AG09319 (cell line): ENCODE measurements around the gene CBFA2T2.

ENCODE experiments used
- DNase-seq: peaks from one replicate; pipeline ENCODE4 v3.0.0-alpha.2; 2010; ENCODE audit warnings: low read depth; ENCODE audit errors: extremely low read depth
- TF ChIP-seq, protein P1 (sequence below): IDR thresholded peaks from 2 replicates; pipeline ENCODE4 v1.5.1; 2011; ENCODE audit warnings: low read depth, mild to moderate bottlenecking, inconsistent platforms, low read length, moderate library complexity

The CBFA2T2 gene

DNA sequence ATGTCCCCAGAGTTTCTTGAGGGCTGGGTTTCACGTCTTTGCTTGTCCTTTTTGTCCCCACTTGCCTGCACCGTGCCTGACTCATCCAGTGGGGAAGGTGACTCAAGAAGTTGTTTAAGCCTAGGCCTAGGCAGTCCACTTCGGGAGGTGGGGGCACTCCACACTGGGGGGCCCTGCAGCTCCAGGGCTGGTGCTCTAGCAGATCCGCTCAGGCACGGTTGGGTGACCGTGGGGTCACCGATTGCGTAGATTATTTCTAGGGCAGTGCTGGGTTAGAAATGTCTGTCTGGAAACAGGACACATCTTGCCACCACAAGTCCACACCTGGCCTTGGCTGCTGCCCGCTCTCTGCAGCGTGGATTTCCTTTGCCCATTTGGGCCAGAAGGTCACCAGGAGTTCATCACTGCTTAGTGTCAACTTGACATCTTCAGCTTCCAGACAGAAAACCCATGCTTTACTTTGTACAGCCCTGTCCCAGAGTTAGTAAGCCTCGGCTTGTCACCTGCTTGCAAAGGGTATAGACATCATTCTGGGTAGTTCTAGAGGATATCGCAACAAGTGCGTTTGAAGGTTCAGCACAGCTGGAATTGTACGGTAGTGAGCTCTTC lies 158.6 kb downstream of the CBFA2T2 start:
- TF ChIP-seq, protein P1, sequence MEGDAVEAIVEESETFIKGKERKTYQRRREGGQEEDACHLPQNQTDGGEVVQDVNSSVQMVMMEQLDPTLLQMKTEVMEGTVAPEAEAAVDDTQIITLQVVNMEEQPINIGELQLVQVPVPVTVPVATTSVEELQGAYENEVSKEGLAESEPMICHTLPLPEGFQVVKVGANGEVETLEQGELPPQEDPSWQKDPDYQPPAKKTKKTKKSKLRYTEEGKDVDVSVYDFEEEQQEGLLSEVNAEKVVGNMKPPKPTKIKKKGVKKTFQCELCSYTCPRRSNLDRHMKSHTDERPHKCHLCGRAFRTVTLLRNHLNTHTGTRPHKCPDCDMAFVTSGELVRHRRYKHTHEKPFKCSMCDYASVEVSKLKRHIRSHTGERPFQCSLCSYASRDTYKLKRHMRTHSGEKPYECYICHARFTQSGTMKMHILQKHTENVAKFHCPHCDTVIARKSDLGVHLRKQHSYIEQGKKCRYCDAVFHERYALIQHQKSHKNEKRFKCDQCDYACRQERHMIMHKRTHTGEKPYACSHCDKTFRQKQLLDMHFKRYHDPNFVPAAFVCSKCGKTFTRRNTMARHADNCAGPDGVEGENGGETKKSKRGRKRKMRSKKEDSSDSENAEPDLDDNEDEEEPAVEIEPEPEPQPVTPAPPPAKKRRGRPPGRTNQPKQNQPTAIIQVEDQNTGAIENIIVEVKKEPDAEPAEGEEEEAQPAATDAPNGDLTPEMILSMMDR = no peak
- no peak for DNase-seq

DNA sequence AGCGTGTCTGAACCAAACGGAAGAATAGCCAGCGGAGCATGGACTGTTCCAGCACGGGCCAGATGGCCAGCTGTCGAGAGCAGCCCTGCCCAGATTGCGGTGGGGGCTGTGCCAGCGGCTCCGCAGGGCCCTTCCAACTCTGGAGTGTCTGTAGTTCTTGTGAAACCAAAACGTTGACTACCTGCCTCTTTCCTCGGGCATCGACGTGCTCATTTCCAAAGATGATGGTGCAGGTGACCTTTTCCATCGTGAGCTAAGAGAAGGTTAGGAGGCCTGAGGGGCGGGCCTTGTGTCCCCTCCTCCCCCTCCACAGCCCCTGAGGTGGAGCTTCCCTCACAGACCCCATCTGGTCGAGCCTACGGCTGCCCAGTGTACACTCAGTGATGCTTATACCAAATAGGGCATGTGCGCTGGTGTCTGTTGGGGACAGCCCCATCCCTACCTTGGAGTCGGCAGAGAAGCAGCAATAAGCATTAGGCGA lies 159.3 kb downstream of the CBFA2T2 start:
- no peak for DNase-seq
- TF ChIP-seq, protein P1 = no peak

DNA sequence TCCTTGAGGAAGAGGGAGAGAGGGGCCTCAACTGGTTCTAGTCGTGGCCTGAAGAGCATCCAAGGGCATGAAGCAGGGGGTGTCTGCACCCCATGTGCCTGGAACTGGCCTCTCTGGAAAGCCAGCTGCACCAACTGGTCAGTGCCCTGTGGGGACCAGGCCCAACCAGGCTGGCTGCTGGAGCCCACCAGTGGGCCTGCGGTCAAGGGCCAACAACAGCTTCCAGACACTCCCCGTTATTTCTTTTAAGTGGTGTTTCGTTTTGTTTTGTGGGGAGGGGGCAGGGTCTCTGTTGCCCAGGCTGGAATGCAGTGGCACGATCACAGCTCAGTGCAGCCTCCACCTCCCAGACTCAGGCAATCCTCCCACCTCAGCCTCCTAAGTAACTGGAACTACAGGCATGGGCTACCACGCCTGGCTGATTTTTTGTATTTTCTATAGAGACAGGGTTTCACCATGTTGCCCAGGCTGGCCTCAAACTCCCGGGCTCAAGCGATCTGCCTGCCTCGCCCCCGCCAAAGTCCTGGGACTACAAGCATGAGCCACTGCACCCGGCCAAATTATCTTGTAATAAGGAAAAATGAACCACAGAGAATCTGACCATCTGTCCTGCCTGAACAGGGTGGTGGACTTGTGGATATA lies 160.3 kb downstream of the CBFA2T2 start:
- DNase-seq = no peak
- TF ChIP-seq, protein P1 = no peak

DNA sequence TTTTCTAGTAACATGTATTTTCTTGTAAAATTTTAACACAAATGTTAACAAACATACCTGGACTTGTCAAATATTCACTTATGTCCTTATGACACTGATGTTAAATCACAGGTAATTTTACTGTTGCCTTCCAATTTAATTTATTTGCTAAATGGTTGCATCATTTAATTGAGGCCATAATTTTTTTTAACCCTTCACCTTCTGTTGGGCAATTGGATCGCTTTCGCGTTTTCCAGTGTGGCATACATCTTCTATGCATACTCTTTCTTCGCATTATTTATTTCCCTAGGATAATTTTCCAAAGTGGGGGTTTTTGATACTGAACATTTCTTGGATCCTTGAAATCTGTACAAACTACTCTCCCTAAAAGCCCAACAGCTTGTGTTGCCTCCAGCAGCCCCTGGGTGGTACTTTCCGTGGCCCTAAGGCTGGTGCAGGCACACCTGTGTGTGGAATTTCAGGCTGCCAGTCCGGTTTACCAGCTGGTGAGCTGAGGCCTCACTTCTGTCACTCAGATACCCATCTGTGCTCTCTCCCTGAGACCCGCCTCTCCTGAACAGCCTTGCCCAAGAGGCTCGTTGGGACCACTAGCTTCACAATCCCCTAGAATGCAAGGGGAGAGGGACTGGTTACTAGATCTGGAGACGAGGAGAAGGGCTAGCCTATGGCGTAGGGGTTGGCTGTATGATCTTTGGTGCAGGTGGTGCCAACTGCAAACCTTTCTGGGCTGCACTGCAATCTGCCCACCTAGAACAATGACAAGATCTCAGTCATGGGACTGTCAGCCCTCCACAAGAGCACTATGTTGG lies 161.1 kb downstream of the CBFA2T2 start:
- DNase-seq = no peak
- TF ChIP-seq, protein P1 = no peak

DNA sequence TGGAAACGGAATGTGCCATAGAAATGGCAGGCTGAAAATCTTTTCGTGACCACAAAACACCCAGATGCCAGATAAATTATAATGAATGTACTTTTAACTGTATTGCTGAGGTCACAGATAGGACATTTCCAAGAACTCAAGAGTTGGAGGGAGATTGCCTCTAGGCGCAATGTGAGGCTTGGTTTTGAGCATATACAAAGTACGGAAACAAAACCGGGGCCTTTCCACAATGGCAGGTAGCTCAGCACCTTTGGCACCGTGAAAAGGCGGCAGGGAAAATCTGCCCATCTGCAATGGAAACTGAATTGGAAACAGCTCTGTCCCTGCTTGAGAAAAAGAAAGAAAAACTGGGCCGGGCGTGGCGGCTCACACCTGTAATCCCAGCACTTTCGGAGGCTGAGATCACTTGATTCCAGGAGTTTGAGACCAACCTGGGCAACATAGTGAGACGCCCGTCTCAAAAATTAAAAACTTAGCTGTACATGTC lies 161.7 kb downstream of the CBFA2T2 start:
- TF ChIP-seq, protein P1 = no peak
- no peak for DNase-seq

DNA sequence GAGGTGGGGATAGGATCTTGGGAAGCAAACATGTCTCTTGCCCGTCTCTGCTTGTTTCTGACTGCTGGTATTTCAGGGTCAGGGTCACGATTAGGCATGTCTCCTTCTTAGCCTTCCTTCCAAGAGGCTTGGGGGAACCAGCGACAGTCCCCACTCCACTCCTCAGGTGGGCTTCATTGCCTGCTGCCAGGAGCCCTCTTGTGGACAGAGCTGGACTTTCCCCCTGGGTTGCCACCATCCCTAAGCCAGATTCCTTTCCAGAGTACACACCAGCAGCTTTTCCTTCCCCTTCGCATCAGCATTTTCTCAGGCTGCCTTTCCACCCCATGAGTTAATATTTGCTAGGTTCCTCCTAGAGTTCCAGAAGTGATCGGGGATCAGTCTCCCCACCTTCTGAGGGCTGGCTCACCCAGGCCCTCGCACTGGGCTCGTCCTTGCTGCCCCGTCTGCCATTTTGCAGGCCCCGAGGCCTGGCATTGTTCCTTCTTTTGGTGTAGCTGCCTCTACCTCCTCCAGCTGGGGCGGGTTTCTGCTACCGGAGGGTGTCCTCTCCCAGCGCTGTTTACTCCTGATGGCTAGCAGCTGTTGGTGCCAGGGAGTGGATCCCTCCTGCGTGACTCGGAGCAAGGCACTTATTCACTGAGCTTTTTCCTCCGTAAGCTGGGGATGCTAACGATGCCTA lies 163.5 kb downstream of the CBFA2T2 start:
- TF ChIP-seq, protein P1 = peak; percentile 91
- DNase-seq = no peak
